Anterior cingulate cortex (tissue), 58 donors: ENCODE results near the gene FAM228A.
"Not testable (repeated sequence)": the region's sequence is repeated elsewhere in the genome, so short reads cannot be mapped to it uniquely, and the experiment has no call there.

Source experiments
- DNase-seq, 58 donors: peaks; one replicate each; lab custom pipeline; 2025; lab: John Stamatoyannopoulos, UW

FAM228A gene

GRCh38 chr2:24190503-24190902 lies 15.7 kb downstream of the FAM228A start:
- DNase-seq = no peak

- no peak for DNase-seq
These were observed 16.3 kb downstream of the FAM228A start for GRCh38 chr2:24191156-24191555.

GRCh38 chr2:24191848-24192247 lies 17.0 kb downstream of the FAM228A start:
- no peak for DNase-seq

- DNase-seq = not testable (repeated sequence)
These were observed 22.4 kb downstream of the FAM228A start for GRCh38 chr2:24197213-24197612.

GRCh38 chr2:24199968-24200590 lies 25.2 kb downstream of the FAM228A start:
- DNase-seq = no peak

DNA sequence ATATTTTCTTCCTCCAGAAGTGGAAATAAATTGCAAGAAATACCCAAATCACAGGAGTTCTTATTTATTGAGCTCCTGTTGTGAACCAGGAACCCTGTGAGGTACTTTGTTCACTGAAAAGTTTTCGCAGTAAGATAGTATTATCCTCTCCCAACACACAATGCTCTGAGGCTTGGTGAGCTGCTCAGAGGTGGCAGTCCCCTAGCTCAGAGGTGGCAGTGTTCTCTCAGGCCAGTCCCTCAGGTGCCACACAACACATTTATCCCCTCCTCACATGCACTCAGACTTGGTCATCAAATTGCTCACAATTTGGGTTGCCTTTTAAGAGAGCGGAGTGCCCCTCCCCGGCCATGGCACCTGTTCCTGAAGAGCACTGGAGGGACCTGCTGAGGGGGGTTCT lies 25.9 kb downstream of the FAM228A start:
- DNase-seq = no peak

DNA sequence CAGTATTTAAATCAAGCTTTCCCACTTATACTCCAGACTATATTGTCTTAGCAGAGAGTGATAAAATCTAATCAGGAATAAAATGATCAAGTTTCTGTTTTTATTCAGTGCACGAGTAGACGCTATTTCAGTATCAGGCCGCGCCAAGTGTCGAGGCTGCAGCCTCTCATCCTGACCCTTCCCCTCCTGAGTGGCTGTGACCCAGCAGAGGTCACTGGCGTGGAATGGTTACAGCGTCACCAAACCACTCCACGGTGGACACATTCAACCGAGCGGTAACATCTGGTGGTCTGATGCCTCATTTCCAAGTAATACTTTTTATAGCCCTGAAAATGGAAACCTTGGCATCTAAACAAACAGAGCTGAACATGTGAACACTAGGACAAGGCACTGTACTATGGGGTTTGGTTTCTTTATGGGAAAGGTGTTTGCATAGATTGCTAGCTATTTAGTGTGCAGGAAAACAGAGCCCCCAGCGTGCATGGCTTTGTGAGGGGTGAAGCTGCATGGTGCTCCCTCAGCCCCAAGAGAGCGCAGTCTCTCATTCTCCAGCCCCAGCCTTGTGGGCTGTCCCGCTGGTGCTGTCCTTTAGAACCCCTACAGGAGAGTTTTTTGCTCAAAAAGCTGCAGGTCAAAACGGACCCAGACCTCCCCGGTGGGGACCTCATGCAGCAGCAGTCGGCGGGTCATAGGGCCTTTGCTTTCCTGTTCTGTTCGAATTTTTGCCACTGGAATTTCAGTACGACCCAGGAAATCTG lies 28.4 kb downstream of the FAM228A start:
- no peak for DNase-seq

DNA sequence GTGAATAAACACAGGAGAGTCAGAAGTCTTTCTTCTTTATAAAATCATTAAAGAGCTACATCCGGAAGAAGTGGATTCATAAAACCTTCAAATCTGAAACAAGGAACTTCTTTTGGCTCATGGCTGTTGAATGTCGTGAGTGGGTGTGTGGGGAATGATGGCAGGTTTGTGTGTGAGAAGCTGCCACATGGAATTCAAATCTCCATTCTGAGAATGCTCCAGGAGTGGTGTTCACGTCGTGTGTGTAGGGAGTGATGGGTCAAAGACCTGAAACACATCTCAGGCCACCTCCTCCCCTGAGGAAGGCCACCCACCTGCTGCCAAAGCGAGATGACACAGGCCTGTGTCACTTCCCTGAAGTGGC lies 28.9 kb downstream of the FAM228A start:
- DNase-seq = peak in 1 of 58 donors; percentile 6

DNA sequence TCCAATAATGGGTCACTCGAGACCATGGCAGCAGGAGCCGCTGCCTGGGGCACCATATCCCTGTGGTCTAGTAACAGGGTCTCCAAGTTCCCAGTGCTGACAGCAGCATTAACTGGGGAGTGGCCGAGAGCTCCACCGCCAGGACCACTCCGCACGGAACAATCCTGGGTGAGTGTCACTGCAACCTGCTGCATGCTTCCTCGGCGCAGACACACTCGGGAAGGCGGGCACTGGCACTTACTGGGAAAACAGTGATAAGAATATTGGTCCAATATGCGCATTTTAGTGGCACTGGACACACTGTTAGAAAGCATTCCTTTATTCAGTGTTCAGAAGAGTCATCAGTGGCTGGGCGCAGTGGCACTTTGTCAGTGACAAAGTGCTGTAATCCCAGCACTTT lies 29.7 kb downstream of the FAM228A start:
- no peak for DNase-seq

DNA sequence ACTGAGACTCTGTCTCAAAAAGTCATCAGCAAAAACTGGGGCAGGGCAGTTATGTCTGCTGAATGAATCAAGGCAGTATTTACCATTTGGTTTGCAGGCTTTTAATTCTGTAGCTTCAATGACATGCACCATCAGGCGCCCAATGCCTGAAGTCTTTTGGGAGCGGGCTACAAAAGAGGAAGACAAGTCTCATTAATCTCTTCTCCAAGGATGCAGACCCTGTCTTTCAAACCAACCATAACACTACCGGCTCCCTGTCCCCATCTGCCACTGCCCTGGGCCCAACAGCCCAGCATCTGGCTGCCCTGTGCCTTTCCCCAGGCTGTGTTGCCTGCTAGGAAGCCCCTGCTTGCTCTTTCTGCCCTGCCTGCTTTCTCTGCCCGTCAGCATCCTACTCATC lies 30.3 kb downstream of the FAM228A start:
- DNase-seq = no peak

GRCh38 chr2:24206242-24206641 lies 31.4 kb downstream of the FAM228A start:
- DNase-seq = no peak

- no peak for DNase-seq
These were observed 31.9 kb downstream of the FAM228A start for GRCh38 chr2:24206714-24207113.

GRCh38 chr2:24207359-24207758 lies 32.5 kb downstream of the FAM228A start:
- no peak for DNase-seq

DNA sequence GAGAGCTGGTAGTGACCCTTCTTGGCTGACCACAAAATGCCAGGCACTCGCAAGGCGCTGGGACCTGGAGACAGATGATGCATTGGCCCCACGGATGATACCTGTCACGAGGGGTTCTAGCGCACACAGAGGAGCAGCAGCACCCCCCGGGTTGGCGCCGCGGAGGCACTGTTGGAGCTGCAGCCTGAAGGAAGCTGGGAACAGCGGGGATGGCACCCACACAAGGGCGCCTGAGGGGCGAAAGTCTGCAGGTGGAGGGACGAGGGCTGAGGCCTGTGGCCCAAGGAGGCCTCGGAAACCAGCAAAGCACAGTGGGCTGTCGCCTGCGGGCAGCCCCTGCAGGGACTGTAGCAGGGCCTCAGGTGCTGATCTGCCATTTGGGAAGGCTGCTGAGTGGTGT lies 33.6 kb downstream of the FAM228A start:
- no peak for DNase-seq

- no peak for DNase-seq
These were observed 34.7 kb downstream of the FAM228A start for GRCh38 chr2:24209389-24210105.

DNA sequence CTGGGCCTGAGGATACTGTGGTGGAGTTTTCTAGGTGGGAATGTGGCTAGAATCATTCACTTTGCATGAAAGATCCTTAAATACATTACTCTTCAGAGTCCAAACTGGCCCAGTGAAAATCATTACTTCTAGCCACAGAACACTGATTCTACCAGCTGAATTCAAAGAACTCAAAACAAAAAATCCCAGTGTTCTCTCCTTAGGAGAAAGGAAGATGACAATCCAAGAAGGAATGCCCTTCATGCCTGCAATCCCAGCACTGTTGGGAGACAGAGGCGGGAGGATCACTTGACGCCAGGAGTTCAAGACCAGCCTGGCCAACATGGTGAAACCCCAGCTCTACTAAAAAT lies 35.2 kb downstream of the FAM228A start:
- DNase-seq = no peak

DNA sequence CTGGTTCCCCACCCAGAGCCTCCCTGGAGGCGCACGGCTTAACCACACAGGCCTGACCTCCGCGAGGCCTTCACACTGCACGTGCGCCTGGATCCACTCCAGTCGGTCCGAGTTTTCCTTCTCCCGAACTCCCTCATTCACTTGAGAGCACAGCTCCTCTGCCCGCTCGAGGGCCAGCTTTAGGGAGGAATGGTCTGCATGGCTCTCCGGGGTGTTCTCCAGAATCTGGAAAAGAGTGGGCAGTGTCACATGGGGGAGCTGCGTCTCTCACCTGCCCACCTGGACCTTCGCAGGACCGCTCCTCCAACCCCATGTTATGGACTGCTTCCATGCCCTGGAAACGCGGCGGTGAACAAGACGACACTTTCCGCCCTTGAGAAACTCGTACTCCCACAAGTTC lies 35.9 kb downstream of the FAM228A start:
- DNase-seq = no peak

GRCh38 chr2:24211408-24211807 lies 36.6 kb downstream of the FAM228A start:
- DNase-seq = no peak

- DNase-seq = no peak
These were observed 40.0 kb downstream of the FAM228A start for GRCh38 chr2:24214880-24215279.

GRCh38 chr2:24220554-24221291 lies 45.9 kb downstream of the FAM228A start:
- DNase-seq = peak in 14 of 58 donors; percentile 12 to 65 (median 32)
